ENCODE results near the gene GDPD5.

The GDPD5 gene

DNA sequence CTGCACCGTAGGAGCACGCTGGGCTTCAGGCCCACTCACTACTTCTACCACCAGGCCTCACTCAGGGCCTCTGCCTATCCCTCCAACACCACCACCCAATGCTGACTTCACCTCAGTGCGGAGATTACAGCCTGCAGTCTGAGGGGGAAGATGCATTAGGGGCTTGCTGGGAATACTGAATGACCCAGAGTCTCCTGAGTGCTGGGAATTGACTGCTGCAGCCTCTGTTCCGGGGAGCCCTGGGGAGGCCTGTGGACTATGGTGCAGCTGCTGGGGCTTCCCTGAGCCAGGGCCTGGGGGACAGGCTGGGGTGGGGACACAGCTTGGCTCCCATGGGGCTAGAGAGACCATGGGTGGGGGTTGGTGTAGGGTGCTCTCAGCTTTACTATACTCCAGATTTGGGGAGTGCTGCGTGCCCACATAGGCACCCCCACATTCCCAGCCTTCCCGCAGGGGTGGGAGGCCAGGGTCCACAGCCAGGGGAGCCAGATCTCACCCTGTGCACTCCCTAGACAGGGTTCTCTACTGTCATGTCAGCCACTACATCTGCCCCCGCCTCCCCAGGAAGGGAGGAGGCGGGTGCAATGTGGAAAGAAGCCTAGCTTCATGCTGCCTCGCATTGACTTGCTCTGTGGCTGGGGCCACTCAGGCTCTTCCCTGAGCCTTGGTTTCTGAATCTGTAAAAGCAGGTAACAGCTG, 44.4 kb downstream of the GDPD5 start:
- Histone ChIP-seq H3K9me2 (ENCODE audit: low read depth, low read length) (no peaks in the 10 kb centered on the region), H3K9ac (ENCODE audit: low read length) (no peak overlapping the region), H3K4me1 (ENCODE audit: insufficient read depth, low read length, severe bottlenecking) (no peaks in the 10 kb centered on the region), H3K36me3 (ENCODE audit: insufficient read depth, low read length) (no peaks in the 10 kb centered on the region), H3F3A (ENCODE audit: insufficient read depth, low read length) (no peaks in the 10 kb centered on the region), H3K4me3 (ENCODE audit: low read depth, low read length, poor library complexity, severe bottlenecking) (no peak overlapping the region), H4K20me1 (ENCODE audit: insufficient read depth, low read length) (no peaks in the 10 kb centered on the region), H3K27me3 (ENCODE audit: insufficient read depth, low read length) (peaks cover 5% of the 10 kb centered on the region; the same call in 1 of the 2 replicates), H3K27ac (ENCODE audit: low read depth, low read length, poor library complexity, severe bottlenecking) (no peak overlapping the region), H3K4me2 (ENCODE audit: low read length) (no peak overlapping the region), H3K9me3 (ENCODE audit: low read length) (no peaks in the 10 kb centered on the region), H3K79me2 (ENCODE audit: insufficient read depth, low read length) (no peaks in the 10 kb centered on the region), H2AFZ (ENCODE audit: low read length) (no peak overlapping the region)
- TF ChIP-seq, protein P1, sequence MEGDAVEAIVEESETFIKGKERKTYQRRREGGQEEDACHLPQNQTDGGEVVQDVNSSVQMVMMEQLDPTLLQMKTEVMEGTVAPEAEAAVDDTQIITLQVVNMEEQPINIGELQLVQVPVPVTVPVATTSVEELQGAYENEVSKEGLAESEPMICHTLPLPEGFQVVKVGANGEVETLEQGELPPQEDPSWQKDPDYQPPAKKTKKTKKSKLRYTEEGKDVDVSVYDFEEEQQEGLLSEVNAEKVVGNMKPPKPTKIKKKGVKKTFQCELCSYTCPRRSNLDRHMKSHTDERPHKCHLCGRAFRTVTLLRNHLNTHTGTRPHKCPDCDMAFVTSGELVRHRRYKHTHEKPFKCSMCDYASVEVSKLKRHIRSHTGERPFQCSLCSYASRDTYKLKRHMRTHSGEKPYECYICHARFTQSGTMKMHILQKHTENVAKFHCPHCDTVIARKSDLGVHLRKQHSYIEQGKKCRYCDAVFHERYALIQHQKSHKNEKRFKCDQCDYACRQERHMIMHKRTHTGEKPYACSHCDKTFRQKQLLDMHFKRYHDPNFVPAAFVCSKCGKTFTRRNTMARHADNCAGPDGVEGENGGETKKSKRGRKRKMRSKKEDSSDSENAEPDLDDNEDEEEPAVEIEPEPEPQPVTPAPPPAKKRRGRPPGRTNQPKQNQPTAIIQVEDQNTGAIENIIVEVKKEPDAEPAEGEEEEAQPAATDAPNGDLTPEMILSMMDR (IDR thresholded peaks at IDR 0.05; ENCODE audit: low read length), result no peak
- TF ChIP-seq EZH2 (IDR thresholded peaks at IDR 0.05; ENCODE audit: borderline replicate concordance, low read length), result no peak

DNA sequence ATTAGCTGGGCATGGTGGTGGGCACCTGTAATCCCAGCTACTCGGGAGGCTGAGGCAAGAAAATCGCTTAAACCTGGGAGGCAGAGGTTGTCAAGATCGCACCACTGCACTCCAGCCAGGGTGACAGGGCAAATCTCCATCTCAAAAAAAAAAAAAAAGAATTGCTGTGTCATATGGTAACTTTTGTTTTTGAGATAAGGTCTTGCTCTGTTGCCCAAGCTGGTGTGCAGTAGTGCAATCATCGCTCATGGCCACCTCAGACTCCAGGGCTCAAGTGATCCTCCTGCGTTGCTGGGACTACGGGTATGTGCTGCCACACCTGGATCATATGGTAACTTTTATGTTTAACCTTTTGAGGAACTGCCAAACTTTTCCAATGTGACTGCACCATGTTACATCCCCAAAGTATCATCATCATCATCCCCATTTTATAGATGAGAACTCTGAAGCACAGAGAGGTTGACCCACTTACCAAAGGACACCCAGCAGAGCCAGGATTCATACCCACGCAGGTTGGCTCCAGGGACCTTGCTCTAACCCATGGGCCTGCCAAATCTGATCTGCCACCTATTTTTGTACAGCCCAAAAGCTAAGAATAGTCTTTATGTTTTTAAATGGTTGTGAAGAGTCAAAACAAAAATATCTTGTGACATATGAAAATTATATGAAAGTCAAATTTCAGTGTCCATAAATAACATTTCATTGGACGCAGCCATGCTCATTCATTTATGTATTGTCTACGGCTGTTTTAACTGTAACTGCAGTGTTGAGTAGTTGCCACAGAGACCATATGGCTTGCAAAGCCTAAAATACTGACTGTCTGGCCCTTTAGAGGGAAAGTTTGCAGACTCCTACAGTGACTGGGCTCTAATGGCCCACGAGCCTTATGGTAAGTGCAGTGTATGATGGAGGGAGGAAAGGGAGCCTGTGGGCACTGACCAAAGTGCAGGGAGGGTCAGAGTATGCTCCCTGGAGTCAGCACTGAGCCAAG, 45.3 kb downstream of the GDPD5 start:
- H3K9ac ChIP-seq (ENCODE audit: low read length), result no peak overlapping the region

DNA sequence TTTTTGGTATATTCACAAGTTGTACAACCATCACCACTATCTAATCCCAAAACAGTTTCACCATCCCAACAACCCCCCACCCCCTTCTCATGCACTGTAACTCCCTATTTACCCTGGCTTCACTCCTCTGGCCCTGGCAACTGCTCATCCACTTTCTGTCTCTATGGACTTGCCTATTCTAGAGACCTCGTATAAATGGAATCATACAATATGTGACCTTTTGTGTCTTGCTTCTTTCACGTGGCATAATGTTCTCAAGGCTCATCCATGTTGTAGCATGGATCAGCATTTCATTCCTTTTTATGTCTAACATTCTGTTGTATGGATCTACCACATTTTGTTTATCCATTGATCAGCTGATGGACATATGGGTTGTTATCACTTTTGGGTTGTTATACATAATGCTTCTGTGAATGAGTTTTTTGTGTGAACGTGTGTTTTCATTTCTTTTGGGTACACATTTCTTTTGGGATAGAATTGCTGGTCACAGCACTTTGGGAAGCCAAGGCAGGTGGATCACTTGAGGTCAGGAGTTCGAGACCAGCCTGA, 46.1 kb downstream of the GDPD5 start:
- no peaks in the 10 kb centered on the region for H3K9me3 ChIP-seq (ENCODE audit: low read length)
- H3K9ac ChIP-seq (ENCODE audit: low read length), result no peak overlapping the region
- peaks cover 5% of the 10 kb centered on the region; the same call in 1 of the 2 replicates for H3K27me3 ChIP-seq (ENCODE audit: insufficient read depth, low read length)
- TF ChIP-seq, protein P1 (IDR thresholded peaks at IDR 0.05; ENCODE audit: low read length), result no peak
- TF ChIP-seq EZH2 (IDR thresholded peaks at IDR 0.05; ENCODE audit: borderline replicate concordance, low read length), result no peak
- H3K9me2 ChIP-seq (ENCODE audit: low read depth, low read length), result no peaks in the 10 kb centered on the region
- H3K4me1 ChIP-seq (ENCODE audit: insufficient read depth, low read length, severe bottlenecking), result peaks cover 7% of the 10 kb centered on the region
- no peak overlapping the region for H3K4me3 ChIP-seq (ENCODE audit: low read depth, low read length, poor library complexity, severe bottlenecking)
- no peaks in the 10 kb centered on the region for H3F3A ChIP-seq (ENCODE audit: insufficient read depth, low read length)
- no peak overlapping the region for H3K27ac ChIP-seq (ENCODE audit: low read depth, low read length, poor library complexity, severe bottlenecking)
- H2AFZ ChIP-seq (ENCODE audit: low read length), result no peak overlapping the region
- no peaks in the 10 kb centered on the region for H3K36me3 ChIP-seq (ENCODE audit: insufficient read depth, low read length)
- H4K20me1 ChIP-seq (ENCODE audit: insufficient read depth, low read length), result no peaks in the 10 kb centered on the region
- H3K79me2 ChIP-seq (ENCODE audit: insufficient read depth, low read length), result no peaks in the 10 kb centered on the region
- no peak overlapping the region for H3K4me2 ChIP-seq (ENCODE audit: low read length)

More for the DNA sequence above, 45.3 kb downstream of the GDPD5 start:
- Histone ChIP-seq H3K9me3 (ENCODE audit: low read length) (no peaks in the 10 kb centered on the region), H3K4me2 (ENCODE audit: low read length) (no peak overlapping the region), H3K79me2 (ENCODE audit: insufficient read depth, low read length) (no peaks in the 10 kb centered on the region), H3K4me1 (ENCODE audit: insufficient read depth, low read length, severe bottlenecking) (peaks cover 2% of the 10 kb centered on the region), H3K36me3 (ENCODE audit: insufficient read depth, low read length) (no peaks in the 10 kb centered on the region), H3K27ac (ENCODE audit: low read depth, low read length, poor library complexity, severe bottlenecking) (no peak overlapping the region), H3F3A (ENCODE audit: insufficient read depth, low read length) (no peaks in the 10 kb centered on the region), H3K27me3 (ENCODE audit: insufficient read depth, low read length) (peaks cover 5% of the 10 kb centered on the region; the same call in 1 of the 2 replicates), H3K9me2 (ENCODE audit: low read depth, low read length) (no peaks in the 10 kb centered on the region), H2AFZ (ENCODE audit: low read length) (no peak overlapping the region), H4K20me1 (ENCODE audit: insufficient read depth, low read length) (no peaks in the 10 kb centered on the region), H3K4me3 (ENCODE audit: low read depth, low read length, poor library complexity, severe bottlenecking) (no peak overlapping the region)
- no peak for TF ChIP-seq EZH2 (IDR thresholded peaks at IDR 0.05; ENCODE audit: borderline replicate concordance, low read length)
- TF ChIP-seq, protein P1 (IDR thresholded peaks at IDR 0.05; ENCODE audit: low read length), result no peak
